Body of pancreas (tissue), 4 donors: ENCODE measurements around the gene AUTS2.

Experiments used
- CTCF ChIP-seq, 7 experiments: fragments of 450-650 bp in 4 of 7; fragments of 200-600 bp in 3 of 7; sonication (generic) in 3 of 7; IDR thresholded peaks; one replicate each; pipeline ENCODE4 v1.5.1; 2016 to 2019; ENCODE audit warnings: antibody characterized with exemption in 7 of 7
- POLR2A ChIP-seq, 3 donors: fragments of 450-650 bp; IDR thresholded peaks; one replicate each; pipeline ENCODE4 v1.6.1; 2016; ENCODE audit warnings: antibody characterized with exemption in 3 of 3, mild to moderate bottlenecking in 2 of 3

GRCh38 chr7:70263471-70264255, 665.4 kb downstream of the AUTS2 start:
- TF ChIP-seq CTCF (IDR thresholded peaks at IDR 0.05) (no peak), POLR2A (IDR thresholded peaks at IDR 0.05) (no peak)
